Pancreas (tissue), 10 donors: ENCODE data around the gene SAT2. TPM values are rescaled to one million over a fixed set of nuclear protein-coding genes. Genes with fewer than 3 reads are reported as not detected.
A peak's percentile ranks its signal among the peaks of the same experiment; 100 is the strongest.
"Not testable (repeated sequence)": the region's sequence is repeated elsewhere in the genome, so short reads cannot be mapped to it uniquely, and the experiment has no call there.

ENCODE experiments used
- ATAC-seq, 4 donors: fragments of 200-7000 bp; cut with Tn5 transposase; one replicate each; pipeline versions ENCODE4 v1.8.0 to v1.9.1; 2020; ENCODE audit warnings: mild to moderate bottlenecking in 4 of 4, moderate library complexity in 4 of 4
- DNase-seq, 6 donors: peaks; one replicate each; pipeline ENCODE4 v3.0.0-alpha.2; 2020
- FAIRE-seq: peaks from 2 replicates; lab custom pipeline; 2012; peaks lifted over from hg19 to GRCh38; lab: Jason Lieb, UNC
- H3K27ac ChIP-seq, 4 donors: fragments of 200-600 bp; sonication (generic); 1 replicate in 3 of 4; 2 replicates in 1 of 4; pipeline versions ENCODE4 v1.5.0 to v1.8.0; 2020
- H3K27me3 ChIP-seq, 4 donors: fragments of 200-600 bp; one replicate each; pipeline ENCODE4 v1.8.0; 2021
- H3K36me3 ChIP-seq, 3 donors: fragments of 200-600 bp; sonication (generic) in 1 of 3; one replicate each; pipeline versions ENCODE4 v1.5.0 to v1.8.0; 2020 to 2021
- H3K4me1 ChIP-seq, 3 donors: fragments of 200-600 bp; one replicate each; pipeline ENCODE4 v1.8.0; 2021
- H3K4me3 ChIP-seq, 4 donors: fragments of 200-600 bp; sonication (generic) in 2 of 4; one replicate each; pipeline versions ENCODE4 v1.5.0 to v1.8.0; 2020 to 2021
- H3K9me3 ChIP-seq, 4 donors: fragments of 200-600 bp; one replicate each; pipeline ENCODE4 v1.8.0; 2021
- CTCF ChIP-seq, 4 donors: fragments of 200-600 bp; sonication (generic) in 3 of 4; IDR thresholded peaks; one replicate each; pipeline versions ENCODE4 v1.5.0 to v1.8.0; 2021; ENCODE audit warnings: antibody characterized with exemption in 4 of 4
- WGBS, 2 donors: extraction: QIAGEN DNeasy Blood & Tissue Kit; methylation state at CpG; one replicate each; pipeline ENCODE4 v1.1.7; 2013; 5-methylcytosine and 5-hydroxymethylcytosine counted together
- intact Hi-C, 3 donors: fragments of 100-400 bp; cut with DNase I; formaldehyde crosslinking; loops; one replicate each; pipeline versions ENCODE4 v1.11.1 to v1.14.2; 2022
- polyA plus RNA-seq, 2 donors: library from polyadenylated mRNA; stranded (reverse); fragments of 200-250 nt; gene quantifications; one replicate each; pipeline ENCODE4 v1.2.3, GENCODE V29; 2013
- total RNA-seq, 6 donors: library from RNA; stranded (reverse); fragmentation: NEBNext Ultra II Directional in 4 of 6; extraction: Animal tissue kit (Norgen Biotek cat#: 25700) in 4 of 6; gene quantifications; one replicate each; pipeline versions ENCODE4 v1.2.1 to v1.2.4, GENCODE V29; 2021 to 2023
- donor health status: healthy with polysubstance abuse.
- donor health status: DM: no; HTN: no; CAD: no; lungs with moderate emphysema.
- donor health status: DM: no; HTN: no; CAD: no.
- donor health status: control.
- donor health status: control.
- donor health status: Bipolar disorder and iron deficiency.
- donor health status: DM: yes; HTN: yes; CAD: no.
- donor health status: DM: no; HTN: no; CAD: no.
- donor health status: DM: no; HTN: no; CAD: no.
- donor health status: DM: yes; HTN: yes; CAD: no.

Gene SAT2
- total and polyA plus RNA-seq, 8 donors = 43.8 to 348 (median 72.7) TPM

DNA sequence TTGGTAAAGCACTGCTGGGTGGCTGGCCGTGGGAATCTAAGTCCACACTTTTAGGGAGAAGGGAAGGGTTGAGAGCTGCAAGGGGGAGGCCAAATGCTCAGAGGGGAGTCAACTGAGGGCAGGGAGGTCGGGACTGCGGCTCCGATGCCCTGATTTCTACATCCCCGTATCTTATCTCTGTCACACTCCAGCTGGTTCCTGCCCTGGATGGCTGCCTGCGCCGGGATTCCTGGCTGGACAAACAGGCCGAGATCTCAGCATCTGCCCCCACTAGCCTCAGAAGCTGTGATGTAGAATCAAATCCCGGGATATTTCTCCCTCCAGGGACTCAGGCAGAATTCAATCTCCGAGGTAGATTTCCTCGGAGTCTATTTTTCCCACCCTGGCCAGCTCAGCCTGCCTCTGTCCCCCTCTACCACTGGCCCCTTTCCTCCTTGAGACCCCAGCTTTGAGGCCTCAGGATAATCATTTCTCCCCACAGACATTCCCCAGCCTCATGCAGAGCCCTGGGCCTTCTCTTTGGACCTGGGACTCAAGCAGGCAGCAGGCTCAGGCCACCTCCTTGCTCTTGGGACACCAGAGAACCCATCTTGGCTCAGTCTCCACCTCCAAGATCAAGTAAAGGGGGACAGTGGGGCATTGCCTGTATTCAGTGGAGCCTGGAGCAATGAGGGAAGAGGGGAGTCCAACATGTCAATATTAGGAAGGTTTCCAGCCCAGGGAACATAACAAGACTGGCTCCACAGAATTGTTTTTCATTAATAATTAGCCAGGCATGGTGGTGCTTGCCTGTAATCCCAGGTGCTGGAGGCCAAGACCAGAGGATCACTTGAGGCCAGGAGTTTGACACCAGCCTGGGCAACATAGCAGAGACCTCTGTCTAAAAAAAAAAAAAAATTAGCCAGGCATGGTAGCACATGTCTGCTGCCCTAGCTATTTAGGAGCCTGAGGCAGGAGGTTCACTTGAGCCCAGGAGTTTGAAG is 4.1 kb upstream of the SAT2 start:
- WGBS, 2 donors = 30 to 43% methylated on average over 11 of the region's 11 CpGs
- no peaks in the 10 kb centered on the region for H3K9me3 ChIP-seq
- H3K36me3 ChIP-seq = no peaks in the 10 kb centered on the region
- no peak overlapping the region for H3K4me3 ChIP-seq
- no peak overlapping the region for H3K27ac ChIP-seq
- intact Hi-C loops = no loop called here
- TF ChIP-seq CTCF (IDR thresholded peaks at IDR 0.05) = no peak
- peaks cover 0 to 9% (median 1%) of the 10 kb centered on the region in 3 donors for H3K4me1 ChIP-seq
- H3K27me3 ChIP-seq = no peaks in the 10 kb centered on the region
- FAIRE-seq = no peak
- no peak for DNase-seq
- ATAC-seq = no peak

DNA sequence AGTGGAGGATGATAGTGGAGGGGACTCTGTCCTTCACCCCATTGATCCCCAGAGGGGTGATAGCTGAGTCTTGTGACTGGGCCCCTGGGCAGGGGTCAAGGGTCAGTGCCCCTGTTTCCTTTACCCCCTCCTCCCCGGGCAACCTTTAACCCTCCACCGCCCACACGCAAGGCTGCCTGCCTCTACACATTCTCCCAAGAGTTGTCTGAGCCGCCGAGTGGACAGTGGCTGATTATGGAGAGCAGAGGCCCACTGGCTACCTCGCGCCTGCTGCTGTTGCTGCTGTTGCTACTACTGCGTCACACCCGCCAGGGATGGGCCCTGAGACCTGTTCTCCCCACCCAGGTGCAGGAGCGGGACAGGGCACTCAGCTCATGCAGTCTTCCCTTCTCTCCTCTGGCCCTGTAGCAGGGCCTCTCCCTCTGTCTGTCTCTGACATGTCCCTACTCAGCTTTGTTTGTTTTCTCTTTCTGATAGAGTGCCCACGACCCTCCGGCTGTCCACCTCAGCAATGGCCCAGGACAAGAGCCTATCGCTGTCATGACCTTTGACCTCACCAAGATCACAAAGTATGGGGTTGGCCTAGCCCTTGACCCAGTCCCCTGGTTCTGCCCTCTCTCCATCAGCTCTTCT is 2.4 kb upstream of the SAT2 start, which contains the start of gene SHBG:
Gene SHBG (plus strand): TSS at position 197 of the 633 bp plus-strand sequence. CDS start 38 bp downstream, at position 235.
- no peak for TF ChIP-seq CTCF (IDR thresholded peaks at IDR 0.05)
- no peak for ATAC-seq
- 73 to 81% methylated on average over 13 of the region's 13 CpGs for WGBS, 2 donors
- H3K4me1 ChIP-seq = peaks cover 0 to 13% (median 6%) of the 10 kb centered on the region in 3 donors
- intact Hi-C loops = no loop called here
- FAIRE-seq = no peak
- H3K4me3 ChIP-seq = no peak within 1 kb of the TSS
- DNase-seq = no peak
- no peaks in the 10 kb centered on the region for H3K27me3 ChIP-seq
- no peaks in the 10 kb centered on the region for H3K36me3 ChIP-seq
- no peaks in the 10 kb centered on the region for H3K9me3 ChIP-seq
- H3K27ac ChIP-seq = no peak within 1 kb of the TSS

GRCh38 chr17:7626956-7627249 is 718 bp downstream of the SAT2 start:
- DNase-seq (no peak), FAIRE-seq (no peak), ATAC-seq (peak in 1 of 4 donors; percentile 18)
- TF ChIP-seq CTCF (IDR thresholded peaks at IDR 0.05) = no peak
- intact Hi-C loops = no loop called here
- 2 to 7% methylated on average over 6 of the region's 6 CpGs for WGBS, 2 donors
- Histone ChIP-seq H3K4me3 (peak overlapping the region; percentile 62 to 80 (median 70)), H3K27ac (peak overlapping the region; percentile 86 to 92 (median 88)), H3K36me3 (no peaks in the 10 kb centered on the region), H3K4me1 (peaks cover 0 to 10% (median 6%) of the 10 kb centered on the region in 3 donors), H3K9me3 (no peaks in the 10 kb centered on the region), H3K27me3 (no peaks in the 10 kb centered on the region)

DNA sequence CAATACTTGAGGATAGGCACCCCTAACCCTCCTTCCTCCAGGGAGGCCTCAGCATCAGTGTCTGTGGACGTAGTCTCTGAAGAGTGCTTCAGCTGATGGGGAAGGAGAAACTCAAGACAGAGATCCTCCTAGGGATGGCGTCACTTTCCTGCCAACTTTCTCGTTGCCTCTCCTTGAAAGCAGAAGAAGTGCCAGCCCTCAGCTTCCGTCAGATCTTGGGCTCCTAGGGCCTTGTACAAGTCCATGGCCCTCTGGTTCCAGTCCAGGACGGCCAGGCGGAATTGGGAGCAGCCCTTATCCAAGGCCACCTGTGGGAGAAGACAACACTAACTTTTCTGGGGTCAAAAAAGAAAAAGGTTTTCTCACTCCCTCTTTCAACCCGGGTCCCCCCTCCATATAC is 1.3 kb downstream of the SAT2 start:
- no peak for TF ChIP-seq CTCF (IDR thresholded peaks at IDR 0.05)
- Histone ChIP-seq H3K36me3 (no peaks in the 10 kb centered on the region), H3K27ac (peak overlapping the region in 3 of 4 donors; percentile 88 to 92 (median 89)), H3K4me1 (peaks cover 0 to 10% (median 6%) of the 10 kb centered on the region in 3 donors), H3K9me3 (no peaks in the 10 kb centered on the region), H3K27me3 (no peaks in the 10 kb centered on the region), H3K4me3 (peak overlapping the region in 2 of 4 donors; percentile 70 to 80)
- ATAC-seq (peak in 1 of 4 donors; percentile 4), DNase-seq (peak in 1 of 6 donors; percentile 64), FAIRE-seq (no peak)
- 46 to 55% methylated on average over 7 of the region's 7 CpGs for WGBS, 2 donors
- intact Hi-C loops = no loop called here

GRCh38 chr17:7625749-7626148 is 1.9 kb downstream of the SAT2 start:
- DNase-seq, FAIRE-seq, ATAC-seq, H3K4me3 ChIP-seq, H3K9me3 ChIP-seq, intact Hi-C loops, H3K27ac ChIP-seq, H3K36me3 ChIP-seq, H3K4me1 ChIP-seq, H3K27me3 ChIP-seq: not testable (repeated sequence)
- WGBS, 2 donors = 94 to 95% methylated on average over 16 of the region's 16 CpGs
